HCT116 (cell line): Measurements from ENCODE around the gene IL25. TPM values are rescaled to one million over a fixed set of nuclear protein-coding genes. Genes with fewer than 3 reads are reported as not detected.

Experiments used
- ATAC-seq: fragments of 200-7000 bp; cut with Tn5 transposase; 2 replicates; pipeline ENCODE4 v1.9.1; 2020; ENCODE audit warnings: mild to moderate bottlenecking, moderate library complexity
- BruUV-seq: library from RNA; stranded (reverse); fragments of 400-500 nt; replicated peaks from 2 replicates; lab custom pipeline; 2021; lab: Mats Ljungman, UMichigan
- CTCF ChIA-PET: fragments of 300-600 bp; sonication (Branson Sonifier 250); formaldehyde crosslinking; loops from one replicate; lab custom pipeline; 2021; ENCODE audit warnings: antibody characterized with exemption; lab: Charles Lee
- POLR2A ChIA-PET: fragments of 300-600, 350-600 bp; sonication (Branson Sonifier 250); formaldehyde crosslinking; loops from one replicate; lab custom pipeline; 2021; ENCODE audit warnings: antibody characterized with exemption; lab: Charles Lee
- RAD21 ChIA-PET, 2 experiments: fragments of 300-600 bp; sonication (Branson Sonifier 250); formaldehyde crosslinking; loops; one replicate each; lab custom pipeline; 2023; ENCODE audit warnings: low total read pairs in 2 of 2; ENCODE audit not compliant: uncharacterized antibody in 2 of 2, unreplicated experiment in 2 of 2, low non-redundant PET in 1 of 2; lab: Charles Lee
- DNase-seq: peaks from one replicate; pipeline ENCODE4 v3.0.0-alpha.2; 2010; ENCODE audit warnings: low read depth, low spot score
- H2AFZ ChIP-seq: fragments of 200-600 bp; shearing (Covaris generic), sonication (generic); 2 replicates; pipeline ENCODE4 v1.6.1; 2017; ENCODE audit warnings: low read depth, mixed run types, mixed read lengths, antibody characterized with exemption, low read length; ENCODE audit not compliant: poor library complexity, severe bottlenecking
- H3K27ac ChIP-seq: 2 replicates; pipeline ENCODE4 v1.5.1; 2012; ENCODE audit warnings: low read depth, low read length
- H3K27me3 ChIP-seq: fragments of 200-600 bp; sonication (generic); 2 replicates; pipeline ENCODE4 v1.6.1; 2016; ENCODE audit warnings: mixed run types, low read length, mixed read lengths; ENCODE audit not compliant: insufficient read depth
- H3K36me3 ChIP-seq, 2 experiments: fragments of 200-500 bp in 1 of 2; fragments of 200-600 bp in 1 of 2; sonication (Bioruptor generic) in 1 of 2; sonication (generic) in 1 of 2; 2 replicates each; pipeline versions ENCODE4 v1.5.1 to v1.6.1; 2014 to 2016; ENCODE audit warnings: low read length in 2 of 2, inconsistent platforms in 1 of 2, mixed read lengths in 1 of 2, mixed run types in 1 of 2; ENCODE audit not compliant: insufficient read depth in 2 of 2, control insufficient read depth in 1 of 2
- H3K4me1 ChIP-seq, 2 experiments: fragments of 200-600 bp in 1 of 2; sonication (generic) in 1 of 2; 2 replicates each; pipeline versions ENCODE4 v1.5.1 to v1.6.1; 2012 to 2017; ENCODE audit warnings: low read length in 2 of 2, inconsistent platforms in 1 of 2, mild to moderate bottlenecking in 1 of 2, mixed read lengths in 1 of 2, mixed run types in 1 of 2, moderate library complexity in 1 of 2; ENCODE audit not compliant: insufficient read depth in 2 of 2, control insufficient read depth in 1 of 2
- H3K4me2 ChIP-seq: fragments of 200-600 bp; sonication (generic); 2 replicates; pipeline ENCODE4 v1.6.1; 2017; ENCODE audit warnings: mixed run types, low read length, mixed read lengths
- H3K4me3 ChIP-seq, 2 experiments: fragments of 200-600 bp in 1 of 2; sonication (generic) in 1 of 2; replicated peaks in 1 of 2; 2 replicates each; pipeline ENCODE4 v1.5.1; 2011 to 2016; ENCODE audit warnings: low read length in 2 of 2, control low read depth in 1 of 2, low read depth in 1 of 2, mild to moderate bottlenecking in 1 of 2, mixed read lengths in 1 of 2, mixed run types in 1 of 2
- H3K79me2 ChIP-seq: fragments of 200-600 bp; sonication (generic); 2 replicates; pipeline ENCODE4 v1.6.1; 2017; ENCODE audit warnings: mild to moderate bottlenecking, mixed run types, low read length, moderate library complexity, mixed read lengths; ENCODE audit not compliant: insufficient read depth
- H3K9ac ChIP-seq: fragments of 200-600 bp; sonication (generic); 2 replicates; pipeline ENCODE4 v1.6.1; 2016; ENCODE audit warnings: low read length, mixed read lengths
- H3K9me2 ChIP-seq: fragments of 200-600 bp; sonication (generic), shearing (Covaris generic); 2 replicates; pipeline ENCODE4 v1.6.1; 2017; ENCODE audit warnings: mixed run types, mild to moderate bottlenecking, moderate library complexity; ENCODE audit not compliant: insufficient read depth
- H3K9me3 ChIP-seq, 2 experiments: fragments of 200-500 bp in 1 of 2; fragments of 200-600 bp in 1 of 2; sonication (Bioruptor generic) in 1 of 2; sonication (generic) in 1 of 2; 2 replicates each; pipeline ENCODE4 v1.6.1; 2014 to 2017; ENCODE audit warnings: low read length in 2 of 2, mixed read lengths in 2 of 2, inconsistent platforms in 1 of 2, low read depth in 1 of 2, mild to moderate bottlenecking in 1 of 2, mixed run types in 1 of 2, moderate library complexity in 1 of 2; ENCODE audit not compliant: control insufficient read depth in 1 of 2, insufficient read depth in 1 of 2
- H4K20me1 ChIP-seq: fragments of 200-600 bp; sonication (generic), shearing (Covaris generic); 2 replicates; pipeline ENCODE4 v1.6.1; 2017; ENCODE audit warnings: mixed run types, mild to moderate bottlenecking, moderate library complexity; ENCODE audit not compliant: insufficient read depth
- CEBPB ChIP-seq: IDR thresholded peaks from 2 replicates; pipeline ENCODE4 v1.6.1; 2012; ENCODE audit warnings: low read depth
- EZH2 ChIP-seq: fragments of 200-600 bp; sonication (generic); IDR thresholded peaks from 2 replicates; pipeline ENCODE4 v1.6.1; 2017; ENCODE audit warnings: antibody characterized with exemption, mixed run types
- EZH2phosphoT487 ChIP-seq: fragments of 200-600 bp; IDR thresholded peaks from 2 replicates; pipeline ENCODE4 v1.6.1; 2018; ENCODE audit warnings: antibody characterized with exemption, borderline replicate concordance
- POLR2A ChIP-seq: IDR thresholded peaks from 2 replicates; pipeline ENCODE4 v1.7.0; 2011; ENCODE audit warnings: borderline replicate concordance; ENCODE audit not compliant: insufficient read depth, insufficient read length; ENCODE audit errors: extremely low read depth
- POLR2AphosphoS5 ChIP-seq: IDR thresholded peaks from 2 replicates; pipeline ENCODE4 v1.6.1; 2011; ENCODE audit warnings: mild to moderate bottlenecking, low read depth, low read length, moderate library complexity
- SIN3A ChIP-seq: IDR thresholded peaks from 2 replicates; pipeline ENCODE4 v1.6.1; 2012; ENCODE audit warnings: low read depth
- SP1 ChIP-seq: IDR thresholded peaks from 2 replicates; pipeline ENCODE4 v1.6.1; 2012; ENCODE audit warnings: low read depth
- YY1 ChIP-seq: IDR thresholded peaks from 2 replicates; pipeline ENCODE4 v1.6.1; 2011; ENCODE audit warnings: low read length, low read depth, moderate library complexity, mild to moderate bottlenecking; ENCODE audit not compliant: insufficient replicate concordance; ENCODE audit errors: extremely low read depth
- intact Hi-C: fragments of 100-400 bp; cut with micrococcal nuclease; formaldehyde crosslinking; loops from 2 replicates; pipeline ENCODE4 v1.10.0; 2022
- total RNA-seq: library from RNA; stranded (reverse); gene quantifications from one replicate; pipeline ENCODE4 v1.2.1, GENCODE V29; 2021; ENCODE audit not compliant: unreplicated experiment
- TF ChIP-seq, protein P1 (sequence below), 3 experiments: fragments of 200-600 bp in 1 of 3; sonication (generic) in 1 of 3; IDR thresholded peaks in 2 of 3; conservative IDR thresholded peaks in 1 of 3; 2 replicates each; pipeline ENCODE4 v1.5.1; 2012 to 2017; ENCODE audit warnings: low read depth in 2 of 3, low read length in 2 of 3, antibody characterized with exemption in 1 of 3, borderline replicate concordance in 1 of 3, control low read depth in 1 of 3, mild to moderate bottlenecking in 1 of 3, mixed read lengths in 1 of 3, mixed run types in 1 of 3, moderate library complexity in 1 of 3; ENCODE audit not compliant: insufficient read depth in 1 of 3
- TF ChIP-seq, protein P2 (sequence below): IDR thresholded peaks from 2 replicates; pipeline ENCODE4 v1.6.1; 2012; ENCODE audit warnings: low read depth

The IL25 gene
- total RNA-seq, 1 experiment from 2014 or later, result not detected

DNA sequence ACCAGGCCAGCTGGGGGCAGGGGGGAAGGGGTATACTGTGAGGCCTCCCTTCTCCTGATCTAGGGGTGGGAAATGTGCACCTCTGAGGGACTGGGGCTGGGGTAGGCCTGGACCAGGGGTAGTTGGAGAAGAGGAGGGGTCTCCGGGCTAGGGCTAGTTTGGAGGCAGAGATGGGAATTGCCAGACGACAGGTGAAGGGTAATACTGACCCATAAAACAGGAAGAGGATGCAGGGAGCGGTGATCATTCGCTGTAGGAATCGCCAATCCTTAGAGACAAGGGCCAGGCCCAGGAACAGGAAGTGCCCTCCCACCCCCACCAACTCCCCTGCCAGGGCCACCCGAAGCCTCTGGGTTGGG is 24.3 kb upstream of the IL25 start:
- TF ChIP-seq EZH2 (no peak), SP1 (no peak), SIN3A (no peak), EZH2phosphoT487 (no peak), YY1 (no peak), POLR2AphosphoS5 (no peak), CEBPB (no peak), POLR2A (no peak)
- TF ChIP-seq, protein P1, sequence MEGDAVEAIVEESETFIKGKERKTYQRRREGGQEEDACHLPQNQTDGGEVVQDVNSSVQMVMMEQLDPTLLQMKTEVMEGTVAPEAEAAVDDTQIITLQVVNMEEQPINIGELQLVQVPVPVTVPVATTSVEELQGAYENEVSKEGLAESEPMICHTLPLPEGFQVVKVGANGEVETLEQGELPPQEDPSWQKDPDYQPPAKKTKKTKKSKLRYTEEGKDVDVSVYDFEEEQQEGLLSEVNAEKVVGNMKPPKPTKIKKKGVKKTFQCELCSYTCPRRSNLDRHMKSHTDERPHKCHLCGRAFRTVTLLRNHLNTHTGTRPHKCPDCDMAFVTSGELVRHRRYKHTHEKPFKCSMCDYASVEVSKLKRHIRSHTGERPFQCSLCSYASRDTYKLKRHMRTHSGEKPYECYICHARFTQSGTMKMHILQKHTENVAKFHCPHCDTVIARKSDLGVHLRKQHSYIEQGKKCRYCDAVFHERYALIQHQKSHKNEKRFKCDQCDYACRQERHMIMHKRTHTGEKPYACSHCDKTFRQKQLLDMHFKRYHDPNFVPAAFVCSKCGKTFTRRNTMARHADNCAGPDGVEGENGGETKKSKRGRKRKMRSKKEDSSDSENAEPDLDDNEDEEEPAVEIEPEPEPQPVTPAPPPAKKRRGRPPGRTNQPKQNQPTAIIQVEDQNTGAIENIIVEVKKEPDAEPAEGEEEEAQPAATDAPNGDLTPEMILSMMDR (IDR thresholded peaks at IDR 0.05 in 2 of 3, conservative IDR thresholded peaks at IDR 0.05 in 1 of 3; ENCODE audit: borderline replicate concordance in 1 of 3, insufficient read depth in 1 of 3, low read depth in 2 of 3, low read length in 2 of 3), result no peak
- TF ChIP-seq, protein P2, sequence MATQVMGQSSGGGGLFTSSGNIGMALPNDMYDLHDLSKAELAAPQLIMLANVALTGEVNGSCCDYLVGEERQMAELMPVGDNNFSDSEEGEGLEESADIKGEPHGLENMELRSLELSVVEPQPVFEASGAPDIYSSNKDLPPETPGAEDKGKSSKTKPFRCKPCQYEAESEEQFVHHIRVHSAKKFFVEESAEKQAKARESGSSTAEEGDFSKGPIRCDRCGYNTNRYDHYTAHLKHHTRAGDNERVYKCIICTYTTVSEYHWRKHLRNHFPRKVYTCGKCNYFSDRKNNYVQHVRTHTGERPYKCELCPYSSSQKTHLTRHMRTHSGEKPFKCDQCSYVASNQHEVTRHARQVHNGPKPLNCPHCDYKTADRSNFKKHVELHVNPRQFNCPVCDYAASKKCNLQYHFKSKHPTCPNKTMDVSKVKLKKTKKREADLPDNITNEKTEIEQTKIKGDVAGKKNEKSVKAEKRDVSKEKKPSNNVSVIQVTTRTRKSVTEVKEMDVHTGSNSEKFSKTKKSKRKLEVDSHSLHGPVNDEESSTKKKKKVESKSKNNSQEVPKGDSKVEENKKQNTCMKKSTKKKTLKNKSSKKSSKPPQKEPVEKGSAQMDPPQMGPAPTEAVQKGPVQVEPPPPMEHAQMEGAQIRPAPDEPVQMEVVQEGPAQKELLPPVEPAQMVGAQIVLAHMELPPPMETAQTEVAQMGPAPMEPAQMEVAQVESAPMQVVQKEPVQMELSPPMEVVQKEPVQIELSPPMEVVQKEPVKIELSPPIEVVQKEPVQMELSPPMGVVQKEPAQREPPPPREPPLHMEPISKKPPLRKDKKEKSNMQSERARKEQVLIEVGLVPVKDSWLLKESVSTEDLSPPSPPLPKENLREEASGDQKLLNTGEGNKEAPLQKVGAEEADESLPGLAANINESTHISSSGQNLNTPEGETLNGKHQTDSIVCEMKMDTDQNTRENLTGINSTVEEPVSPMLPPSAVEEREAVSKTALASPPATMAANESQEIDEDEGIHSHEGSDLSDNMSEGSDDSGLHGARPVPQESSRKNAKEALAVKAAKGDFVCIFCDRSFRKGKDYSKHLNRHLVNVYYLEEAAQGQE, result no peak
- Histone ChIP-seq H3K9ac (no peak overlapping the region), H3K4me1 (0 out of 4 replicates have a peak, but pooled peaks cover 0 to 2% of the 10 kb centered on the region in 2 experiments), H3K9me2 (no peaks in the 10 kb centered on the region), H3K4me2 (no peak overlapping the region), H3K79me2 (no peaks in the 10 kb centered on the region), H2AFZ (no peak overlapping the region), H4K20me1 (no peaks in the 10 kb centered on the region), H3K36me3 (no peaks in the 10 kb centered on the region), H3K4me3 (no peak overlapping the region), H3K27ac (no peak overlapping the region), H3K9me3 (no peaks in the 10 kb centered on the region), H3K27me3 (no peaks in the 10 kb centered on the region)
- ChIA-PET RAD21 (no interaction called here), CTCF (no interaction called here), POLR2A (no interaction called here)
- intact Hi-C loops, result no loop called here
- ATAC-seq (no peak), DNase-seq (no peak)
- no TSS peak for BruUV-seq
